GM23338 (cell line): ENCODE data around the gene C1QTNF9. TPM values are rescaled to one million over a fixed set of nuclear protein-coding genes. Genes with fewer than 3 reads are reported as not detected.

Experiments used
- ATAC-seq: fragments of 200-7000 bp; cut with Tn5 transposase; 3 replicates; pipeline ENCODE4 v1.9.1; 2020
- DNase-seq: peaks from one replicate; pipeline ENCODE4 v3.0.0-alpha.2; 2015; ENCODE audit warnings: low spot score
- H2AFZ ChIP-seq: fragments of 200-600 bp; sonication (generic); 2 replicates; pipeline ENCODE4 v1.8.0; 2016; ENCODE audit warnings: antibody characterized with exemption, mild to moderate bottlenecking, moderate library complexity
- H3F3A ChIP-seq: fragments of 200-600 bp; sonication (generic); replicated peaks from 2 replicates; pipeline ENCODE4 v1.8.0; 2017; ENCODE audit warnings: antibody characterized with exemption, mixed run types, low read depth
- H3K27ac ChIP-seq: fragments of 200-600 bp; sonication (generic); 2 replicates; pipeline ENCODE4 v1.6.1; 2016; ENCODE audit warnings: low read depth
- H3K27me3 ChIP-seq: fragments of 200-600 bp; sonication (generic); 2 replicates; pipeline ENCODE4 v1.8.0; 2016; ENCODE audit warnings: mild to moderate bottlenecking, mixed run types, moderate library complexity; ENCODE audit not compliant: insufficient read depth
- H3K36me3 ChIP-seq: fragments of 200-600 bp; sonication (generic); 2 replicates; pipeline ENCODE4 v1.8.0; 2016; ENCODE audit warnings: mild to moderate bottlenecking; ENCODE audit not compliant: insufficient read depth
- H3K4me1 ChIP-seq: fragments of 200-600 bp; sonication (generic); 2 replicates; pipeline ENCODE4 v1.8.0; 2016; ENCODE audit warnings: mild to moderate bottlenecking, moderate library complexity; ENCODE audit not compliant: insufficient read depth
- H3K4me2 ChIP-seq: fragments of 200-600 bp; sonication (generic); 2 replicates; pipeline ENCODE4 v1.7.1; 2017; ENCODE audit warnings: mixed run types
- H3K4me3 ChIP-seq: fragments of 200-600 bp; sonication (generic); 2 replicates; pipeline ENCODE4 v1.6.1; 2016; ENCODE audit warnings: mixed run types
- H3K79me2 ChIP-seq: fragments of 200-600 bp; sonication (generic); replicated peaks from 2 replicates; pipeline ENCODE4 v1.8.0; 2017; ENCODE audit warnings: mild to moderate bottlenecking; ENCODE audit not compliant: insufficient read depth
- H3K9me2 ChIP-seq: fragments of 200-600 bp; sonication (generic); 2 replicates; pipeline ENCODE4 v1.8.0; 2017; ENCODE audit not compliant: insufficient read depth
- H4K20me1 ChIP-seq: fragments of 200-600 bp; sonication (generic); replicated peaks from 2 replicates; pipeline ENCODE4 v1.8.0; 2017; ENCODE audit warnings: mild to moderate bottlenecking; ENCODE audit not compliant: insufficient read depth
- H3K27ac Mint-ChIP-seq: 2 replicates; pipeline ENCODE4 v1.8.0; 2020; ENCODE audit warnings: inconsistent platforms, mild to moderate bottlenecking, moderate library complexity, mixed read lengths
- H3K27me3 Mint-ChIP-seq: 3 replicates; pipeline ENCODE4 v1.8.0; 2022; ENCODE audit warnings: low read depth, mild to moderate bottlenecking, moderate library complexity, mixed read lengths, inconsistent platforms; ENCODE audit not compliant: insufficient read depth, poor library complexity
- H3K36me3 Mint-ChIP-seq: 3 replicates; pipeline ENCODE4 v1.8.0; 2021; ENCODE audit warnings: low read depth, mild to moderate bottlenecking, inconsistent platforms, moderate library complexity, mixed read lengths
- H3K4me1 Mint-ChIP-seq: 3 replicates; pipeline ENCODE4 v1.8.0; 2020; ENCODE audit warnings: mild to moderate bottlenecking, inconsistent platforms, mixed read lengths
- H3K4me3 Mint-ChIP-seq: 3 replicates; pipeline ENCODE4 v1.8.0; 2021; ENCODE audit warnings: moderate library complexity, mild to moderate bottlenecking, inconsistent platforms, mixed read lengths
- H3K9me3 Mint-ChIP-seq: 3 replicates; pipeline ENCODE4 v1.8.0; 2020; ENCODE audit warnings: moderate library complexity, mild to moderate bottlenecking, inconsistent platforms, mixed read lengths
- CREB1 ChIP-seq: fragments of 250-450 bp; sonication (Bioruptor Pico); IDR thresholded peaks from 2 replicates; pipeline ENCODE4 v1.5.0; 2020; ENCODE audit warnings: low read depth, mild to moderate bottlenecking, moderate library complexity
- CTCF ChIP-seq, 2 experiments: fragments of 200-600 bp in 1 of 2; sonication (generic) in 1 of 2; conservative IDR thresholded peaks; 2 replicates each; pipeline versions ENCODE4 v1.5.1 to v1.6.1; 2016 to 2017; ENCODE audit warnings: antibody characterized with exemption in 2 of 2, low read depth in 2 of 2, mild to moderate bottlenecking in 2 of 2, moderate library complexity in 1 of 2
- ETS1 ChIP-seq: IDR thresholded peaks from 2 replicates; pipeline ENCODE4 v1.6.1; 2016; ENCODE audit warnings: antibody characterized with exemption
- EZH2 ChIP-seq: fragments of 200-600 bp; sonication (generic); IDR thresholded peaks from one replicate; pipeline ENCODE4 v1.8.0; 2017; ENCODE audit warnings: antibody characterized with exemption, mild to moderate bottlenecking, low read depth; ENCODE audit not compliant: unreplicated experiment
- EZH2phosphoT487 ChIP-seq: fragments of 200-600 bp; sonication (generic); IDR thresholded peaks from one replicate; pipeline ENCODE4 v1.8.1; 2018; ENCODE audit warnings: antibody characterized with exemption; ENCODE audit not compliant: unreplicated experiment
- JUNB ChIP-seq: IDR thresholded peaks from one replicate; pipeline ENCODE4 v1.6.1; 2016; ENCODE audit warnings: antibody characterized with exemption; ENCODE audit not compliant: unreplicated experiment
- NANOG ChIP-seq: IDR thresholded peaks from 2 replicates; pipeline ENCODE4 v1.6.1; 2016; ENCODE audit warnings: antibody characterized with exemption, borderline replicate concordance
- STAT1 ChIP-seq: IDR thresholded peaks from one replicate; pipeline ENCODE4 v1.6.1; 2016; ENCODE audit warnings: antibody characterized with exemption; ENCODE audit not compliant: unreplicated experiment
- ZNF462 ChIP-seq: fragments of 250-450 bp; sonication (Bioruptor Pico); IDR thresholded peaks from 2 replicates; pipeline ENCODE4 v1.5.0; 2020; ENCODE audit warnings: mild to moderate bottlenecking, moderate library complexity
- polyA plus RNA-seq: library from polyadenylated mRNA; unstranded; fragments of >200 nt; fragmentation: Nextera tagmentation; extraction: Ambion mirVana; gene quantifications from 2 replicates; pipeline ENCODE4 v1.2.1, GENCODE V29; 2016
- total RNA-seq: library from RNA; depleted of rRNA; stranded (reverse); fragments of >200 nt; shearing (Covaris generic); gene quantifications from 2 replicates; pipeline ENCODE4 v1.2.3, GENCODE V29; 2014

The C1QTNF9 gene
- total and polyA plus RNA-seq, 2 experiments from 2014 or later, result not detected

GRCh38 chr13:24313439-24313838 is 4.1 kb downstream of the C1QTNF9 start:
- no peak overlapping the region for H3K4me3 Mint-ChIP-seq

More at GRCh38 chr13:24313439-24313838, 4.1 kb downstream of the C1QTNF9 start:
- H3K27ac ChIP-seq, result no peak overlapping the region
- H3K4me1 Mint-ChIP-seq, result peaks cover 9% of the 10 kb centered on the region; the same call in 2 of the 3 replicates
- no peaks in the 10 kb centered on the region for H3K9me3 Mint-ChIP-seq
- TF ChIP-seq NANOG, result no peak
- TF ChIP-seq CREB1 (CRISPR knock-in tag), result no peak
- no peak for TF ChIP-seq ETS1
- TF ChIP-seq EZH2, result no peak
- TF ChIP-seq ZNF462, result no peak
- TF ChIP-seq CTCF (conservative IDR thresholded peaks at IDR 0.05; ENCODE audit: low read depth in 2 of 2), result peak; percentile 34 to 37; a peak in 2 of 4 replicates
- no peak for TF ChIP-seq JUNB
- no peak for TF ChIP-seq EZH2phosphoT487
- TF ChIP-seq STAT1, result no peak
- H3K79me2 ChIP-seq, result no peaks in the 10 kb centered on the region
- no peak overlapping the region for H3K4me2 ChIP-seq
- H3K27me3 Mint-ChIP-seq, result peaks cover 1% of the 10 kb centered on the region
- H3K4me3 ChIP-seq, result no peak overlapping the region
- H4K20me1 ChIP-seq, result no peaks in the 10 kb centered on the region
- DNase-seq (peak; percentile 25), ATAC-seq (no peak)
- H3K36me3 Mint-ChIP-seq, result no peaks in the 10 kb centered on the region
- H3K36me3 ChIP-seq, result no peaks in the 10 kb centered on the region
- H2AFZ ChIP-seq, result no peak overlapping the region
- no peaks in the 10 kb centered on the region for H3K9me2 ChIP-seq
- no peaks in the 10 kb centered on the region for H3K4me1 ChIP-seq
- H3K27me3 ChIP-seq, result no peaks in the 10 kb centered on the region
- no peak overlapping the region for H3K27ac Mint-ChIP-seq
- no peaks in the 10 kb centered on the region for H3F3A ChIP-seq
